Gastroesophageal sphincter (tissue), 4 donors: ENCODE data around the gene HIF1AN. TPM values are rescaled to one million over a fixed set of nuclear protein-coding genes. Genes with fewer than 3 reads are reported as not detected.

ENCODE experiments used
- ATAC-seq: fragments of 150-250 bp; one replicate; pipeline ENCODE4 v1.9.1; 2016; ENCODE audit warnings: mild to moderate bottlenecking, moderate library complexity
- H3K27ac ChIP-seq, 4 donors: fragments of 200-600 bp; sonication (generic) in 3 of 4; 1 replicate in 3 of 4; 2 replicates in 1 of 4; pipeline ENCODE4 v1.5.1; 2016 to 2019
- H3K27me3 ChIP-seq: fragments of 200-600 bp; sonication (generic); one replicate; pipeline ENCODE4 v1.5.1; 2019
- H3K36me3 ChIP-seq, 2 donors: fragments of 200-600 bp; sonication (generic); one replicate each; pipeline ENCODE4 v1.5.1; 2019; ENCODE audit warnings: control low read depth in 1 of 2
- H3K4me1 ChIP-seq, 3 donors: fragments of 200-600 bp; sonication (generic); 1 replicate in 2 of 3; 2 replicates in 1 of 3; pipeline ENCODE4 v1.5.1; 2016 to 2019; ENCODE audit warnings: control low read depth in 2 of 3
- H3K4me3 ChIP-seq, 2 donors: fragments of 200-600 bp; sonication (generic); one replicate each; pipeline ENCODE4 v1.5.1; 2019; ENCODE audit warnings: mild to moderate bottlenecking in 1 of 2, moderate library complexity in 1 of 2
- H3K9me3 ChIP-seq, 3 donors: fragments of 200-600 bp; sonication (generic); one replicate each; pipeline ENCODE4 v1.5.1; 2017 to 2019; ENCODE audit warnings: control low read depth in 2 of 3
- CTCF ChIP-seq, 4 experiments: fragments of 200-600 bp in 2 of 4; fragments of 450-650 bp in 2 of 4; sonication (generic) in 1 of 4; IDR thresholded peaks; one replicate each; pipeline ENCODE4 v1.5.1; 2017 to 2019; ENCODE audit warnings: antibody characterized with exemption in 4 of 4, mild to moderate bottlenecking in 2 of 4, moderate library complexity in 2 of 4
- EP300 ChIP-seq: sonication (generic); formaldehyde crosslinking; IDR thresholded peaks from one replicate; pipeline ENCODE4 v1.6.1; 2017; ENCODE audit warnings: antibody characterized with exemption, mild to moderate bottlenecking
- POLR2A ChIP-seq, 2 donors: fragments of 450-650 bp; IDR thresholded peaks; one replicate each; pipeline ENCODE4 v1.6.1; 2017; ENCODE audit warnings: antibody characterized with exemption in 2 of 2, mild to moderate bottlenecking in 2 of 2, moderate library complexity in 1 of 2
- POLR2AphosphoS5 ChIP-seq: sonication (generic); formaldehyde crosslinking; IDR thresholded peaks from one replicate; pipeline ENCODE4 v1.6.1; 2017; ENCODE audit warnings: antibody characterized with exemption
- WGBS, 2 donors: methylation state at CpG; one replicate each; pipeline ENCODE4 v1.1.5; 2018; ENCODE audit warnings: low coverage in 1 of 2; 5-methylcytosine and 5-hydroxymethylcytosine counted together
- total RNA-seq, 4 donors: library from RNA; depleted of rRNA; stranded (reverse); fragments of >200 nt; gene quantifications; one replicate each; pipeline ENCODE4 v1.1.0, GENCODE V29; 2016

The HIF1AN gene
- total RNA-seq, 4 donors from 2014 or later, result 9.0 to 20.3 (median 15.7) TPM

- H3K27ac ChIP-seq, result no peak overlapping the region
- no peaks in the 10 kb centered on the region for H3K9me3 ChIP-seq
- TF ChIP-seq EP300 (no peak), POLR2A (IDR thresholded peaks at IDR 0.05) (no peak), POLR2AphosphoS5 (no peak), CTCF (IDR thresholded peaks at IDR 0.05) (no peak)
- 79 to 94% methylated on average over 3 to 4 of the region's 5 CpGs for WGBS, 2 donors
- H3K36me3 ChIP-seq, result peaks cover 3 to 100% of the 10 kb centered on the region in 2 donors
- H3K4me1 ChIP-seq, result no peaks in the 10 kb centered on the region
- ATAC-seq, result no peak
- H3K4me3 ChIP-seq, result no peak overlapping the region
- no peaks in the 10 kb centered on the region for H3K27me3 ChIP-seq
Observed at GRCh38 chr10:100544950-100545349, 9.2 kb downstream of the HIF1AN start.

- Histone ChIP-seq H3K36me3 (peaks cover 0 to 90% of the 10 kb centered on the region in 2 donors), H3K9me3 (no peaks in the 10 kb centered on the region), H3K27me3 (no peaks in the 10 kb centered on the region), H3K4me1 (no peaks in the 10 kb centered on the region), H3K4me3 (no peak overlapping the region), H3K27ac (no peak overlapping the region)
- no peak for ATAC-seq
- 53 to 64% methylated on average over 3 to 4 of the region's 4 CpGs for WGBS, 2 donors
- TF ChIP-seq EP300, result no peak
- no peak for TF ChIP-seq POLR2A (IDR thresholded peaks at IDR 0.05)
Observed at GRCh38 chr10:100551196-100551595, 15.5 kb downstream of the HIF1AN start.

GRCh38 chr10:100551738-100552137 lies 16.0 kb downstream of the HIF1AN start:
- WGBS, 2 donors, result 50 to 62% methylated on average over 1 to 5 of the region's 5 CpGs

GRCh38 chr10:100553929-100554328 lies 18.2 kb downstream of the HIF1AN start:
- Histone ChIP-seq H3K36me3 (peaks cover 0 to 90% of the 10 kb centered on the region in 2 donors), H3K9me3 (no peaks in the 10 kb centered on the region), H3K4me3 (no peak overlapping the region), H3K4me1 (no peaks in the 10 kb centered on the region), H3K27ac (no peak overlapping the region), H3K27me3 (no peaks in the 10 kb centered on the region)
- TF ChIP-seq POLR2A (IDR thresholded peaks at IDR 0.05), result no peak
- no peak for TF ChIP-seq EP300
- TF ChIP-seq POLR2AphosphoS5, result no peak
- no peak for TF ChIP-seq CTCF (IDR thresholded peaks at IDR 0.05)
- ATAC-seq, result no peak
- WGBS, 2 donors, result 80 to 97% methylated on average over 1 to 3 of the region's 3 CpGs

More at GRCh38 chr10:100551738-100552137, 16.0 kb downstream of the HIF1AN start:
- Histone ChIP-seq H3K36me3 (peaks cover 0 to 90% of the 10 kb centered on the region in 2 donors), H3K27ac (no peak overlapping the region), H3K4me1 (no peaks in the 10 kb centered on the region), H3K4me3 (no peak overlapping the region), H3K27me3 (no peaks in the 10 kb centered on the region), H3K9me3 (no peaks in the 10 kb centered on the region)
- TF ChIP-seq POLR2AphosphoS5 (no peak), POLR2A (IDR thresholded peaks at IDR 0.05) (no peak), EP300 (no peak)
- no peak for ATAC-seq

- H3K36me3 ChIP-seq, result peaks cover 0 to 88% of the 10 kb centered on the region in 2 donors
- H3K27ac ChIP-seq, result no peak overlapping the region
- H3K4me3 ChIP-seq, result no peak overlapping the region
- WGBS, 2 donors, result 84 to 100% methylated on average over 2 of the region's 2 CpGs
- no peaks in the 10 kb centered on the region for H3K27me3 ChIP-seq
- no peaks in the 10 kb centered on the region for H3K9me3 ChIP-seq
- TF ChIP-seq CTCF (IDR thresholded peaks at IDR 0.05), result no peak
- TF ChIP-seq EP300, result no peak
- no peak for TF ChIP-seq POLR2A (IDR thresholded peaks at IDR 0.05)
- no peaks in the 10 kb centered on the region for H3K4me1 ChIP-seq
- no peak for ATAC-seq
Observed at GRCh38 chr10:100554902-100555301, 19.2 kb downstream of the HIF1AN start.

GRCh38 chr10:100560248-100560647 lies 24.5 kb downstream of the HIF1AN start:
- WGBS, 2 donors, result 100% methylated on average over 1 of the region's 1 CpG; no CpG with 5 or more reads in 1 of the 2 donors
- H3K27ac ChIP-seq, result no peak overlapping the region
- peaks cover 53% of the 10 kb centered on the region for H3K27me3 ChIP-seq
- no peak for ATAC-seq
- peaks cover 0 to 15% (median 11%) of the 10 kb centered on the region in 3 donors for H3K4me1 ChIP-seq
- TF ChIP-seq POLR2A (IDR thresholded peaks at IDR 0.05) (no peak), CTCF (IDR thresholded peaks at IDR 0.05) (no peak), EP300 (no peak), POLR2AphosphoS5 (no peak)
- H3K4me3 ChIP-seq, result no peak overlapping the region
- H3K9me3 ChIP-seq, result peaks cover 0 to 9% (median 0%) of the 10 kb centered on the region in 3 donors
- peaks cover 0 to 50% of the 10 kb centered on the region in 2 donors for H3K36me3 ChIP-seq
